Activated CD4-positive, alpha-beta T cell treated with anti-CD3 and anti-CD28 coated beads, Interleukin-2, Interleukin-6, amounts not matched to agents 100 ng/mL and 50 ng/mL, durations not matched to agents 16 hours and 8 hours (primary cell): ENCODE data around the gene EGF.
"Not testable (repeated sequence)": the region's sequence is repeated elsewhere in the genome, so short reads cannot be mapped to it uniquely, and the experiment has no call there.

Source experiments
- DNase-seq: peaks from one replicate; pipeline ENCODE4 v3.0.0-alpha.2; 2020

The EGF gene

GRCh38 chr4:109998867-109999584, 86.3 kb downstream of the EGF start:
- DNase-seq: peak; percentile 67

GRCh38 chr4:109999585-109999912, 86.9 kb downstream of the EGF start:
- DNase-seq: no peak

DNA sequence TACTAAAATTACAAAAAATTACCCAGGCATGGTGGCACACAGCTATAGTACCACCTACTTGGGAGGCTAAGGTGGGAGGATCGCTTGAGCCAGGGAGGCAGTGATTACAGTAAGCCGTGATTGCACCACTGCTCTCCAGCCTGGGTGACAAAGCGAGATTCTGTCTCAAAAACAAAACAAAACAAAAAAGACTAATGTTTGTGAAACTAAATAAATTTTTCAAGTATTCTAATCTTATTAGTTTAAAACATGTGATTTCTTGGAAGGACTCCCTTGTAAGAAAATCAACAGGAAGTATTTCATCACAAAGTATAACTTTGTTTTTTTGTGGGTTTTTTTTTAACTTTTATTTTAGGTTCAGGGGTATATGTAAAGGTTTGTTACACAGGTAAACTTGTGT, 89.6 kb downstream of the EGF start:
- DNase-seq: no peak

DNA sequence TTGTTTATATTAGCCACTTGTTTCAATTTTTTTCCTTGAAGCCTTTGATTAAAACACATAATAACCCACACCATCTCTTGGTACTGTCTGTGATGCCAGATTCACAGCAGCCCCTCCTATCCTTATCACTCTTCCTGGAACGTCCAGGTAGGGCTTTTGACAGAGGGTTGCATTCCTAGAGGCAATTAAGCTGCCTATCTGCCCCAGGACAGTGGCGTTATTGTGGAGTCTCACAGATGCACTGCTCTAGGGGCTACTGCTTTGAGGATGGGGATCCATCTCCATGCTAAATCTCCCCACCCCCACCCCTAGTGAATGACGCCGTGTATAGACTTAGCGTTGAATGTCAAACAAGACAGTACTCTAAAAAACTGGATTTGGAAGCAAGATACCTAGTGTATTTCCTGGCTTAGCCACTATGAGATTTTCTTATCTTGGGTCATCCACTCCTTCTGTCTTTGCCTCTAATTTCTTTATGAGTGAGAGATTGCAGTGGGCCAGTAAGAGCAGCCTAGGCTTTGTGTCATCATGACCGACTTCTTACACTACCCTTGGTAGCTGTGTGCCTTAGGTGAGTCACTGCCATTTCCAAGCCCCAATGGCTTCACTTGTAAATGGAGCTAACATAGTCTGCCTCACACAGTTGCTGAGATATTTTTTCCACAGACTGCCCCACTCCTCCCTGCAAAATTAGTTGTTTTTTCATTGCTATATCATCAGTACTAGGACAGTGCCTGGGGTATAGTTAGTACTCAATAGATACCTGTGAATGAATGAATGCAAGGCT, 90.9 kb downstream of the EGF start:
- no peak for DNase-seq

DNA sequence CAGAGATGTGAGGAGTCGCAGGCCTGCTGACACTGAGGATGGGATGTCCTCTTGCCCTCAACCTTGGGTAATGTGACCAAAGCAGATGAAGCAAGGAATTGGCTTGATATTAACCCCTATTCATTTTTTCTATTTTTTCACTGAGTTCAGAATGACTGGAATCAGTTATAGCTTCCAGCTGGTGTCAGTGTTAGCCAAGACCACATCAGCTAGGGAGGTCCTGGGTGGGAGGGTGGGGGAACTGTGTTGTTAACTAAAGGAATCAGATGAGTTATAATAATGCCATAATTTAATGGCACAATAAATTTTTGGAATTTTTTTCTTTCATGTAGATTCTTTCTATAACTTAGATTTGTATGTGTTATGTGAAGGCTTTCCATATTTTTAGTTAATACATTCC, 91.9 kb downstream of the EGF start:
- no peak for DNase-seq

DNA sequence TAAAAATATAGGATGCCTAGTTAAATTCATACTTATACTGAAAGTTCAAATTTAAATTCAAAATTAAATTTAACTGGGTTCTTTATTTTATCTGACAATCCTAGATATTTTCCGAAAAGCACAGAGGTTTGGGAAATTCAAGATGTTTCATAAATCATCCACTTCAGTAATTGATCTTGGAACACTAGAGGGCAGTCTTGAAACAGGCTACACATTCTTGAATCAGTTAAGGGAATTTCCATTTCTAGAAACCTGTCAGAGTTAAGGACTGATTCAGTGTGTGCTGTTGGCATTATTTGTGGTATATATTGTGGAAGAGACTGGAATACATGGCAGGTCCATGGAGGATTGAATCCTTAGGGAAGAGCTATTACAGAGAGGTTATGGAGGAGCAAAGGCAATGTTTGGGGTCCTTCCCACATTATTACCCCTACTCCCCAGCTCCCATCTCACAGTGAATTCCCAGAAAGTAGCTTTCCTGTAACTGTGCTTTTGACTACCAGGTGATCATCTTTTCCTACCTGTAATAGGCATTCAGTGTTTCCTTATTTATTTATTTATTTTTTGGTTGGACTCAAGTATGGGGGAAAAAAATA, 92.9 kb downstream of the EGF start:
- peak; percentile 64 for DNase-seq

GRCh38 chr4:110007217-110007616, 94.5 kb downstream of the EGF start:
- no peak for DNase-seq

DNA sequence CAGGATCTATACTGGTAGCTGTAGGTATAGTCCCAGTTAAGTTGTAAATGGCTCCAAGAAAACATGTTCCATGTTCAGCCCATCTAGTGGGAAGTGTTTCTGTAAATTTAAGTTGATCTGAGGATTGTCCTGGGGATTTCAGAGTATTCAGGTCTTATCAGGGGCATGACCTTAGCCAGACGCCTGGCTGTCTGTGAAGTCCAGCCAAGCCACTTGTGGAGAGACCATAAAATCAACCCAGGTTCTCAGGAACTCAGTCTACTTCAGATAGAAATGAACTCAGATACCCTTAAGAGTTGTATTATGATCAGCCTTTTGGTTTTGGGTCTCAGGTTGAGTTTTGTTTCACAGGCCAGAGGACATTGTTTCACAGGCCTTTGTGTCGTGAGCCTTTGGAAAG, 95.9 kb downstream of the EGF start:
- no peak for DNase-seq

DNA sequence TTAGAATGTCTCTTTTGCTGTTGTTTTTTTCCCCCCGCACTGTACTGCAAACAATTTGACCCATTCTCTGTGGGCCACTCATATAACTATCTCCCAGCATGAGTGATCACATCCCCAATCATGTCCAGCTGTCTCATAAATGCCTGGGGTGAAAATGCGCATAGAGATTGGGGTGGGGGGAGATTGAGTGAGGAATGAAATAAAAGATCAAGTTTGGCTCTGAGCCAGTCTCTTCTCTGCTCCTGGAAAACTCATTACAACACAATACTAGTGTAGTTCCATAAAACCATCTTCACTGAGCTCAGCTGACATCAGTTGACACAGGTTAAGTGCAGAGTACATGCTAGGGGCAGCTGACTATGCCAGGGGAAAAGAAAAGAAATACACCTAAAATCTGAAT, 96.9 kb downstream of the EGF start:
- no peak for DNase-seq

GRCh38 chr4:110010797-110011196, 98.1 kb downstream of the EGF start:
- DNase-seq: no peak

DNA sequence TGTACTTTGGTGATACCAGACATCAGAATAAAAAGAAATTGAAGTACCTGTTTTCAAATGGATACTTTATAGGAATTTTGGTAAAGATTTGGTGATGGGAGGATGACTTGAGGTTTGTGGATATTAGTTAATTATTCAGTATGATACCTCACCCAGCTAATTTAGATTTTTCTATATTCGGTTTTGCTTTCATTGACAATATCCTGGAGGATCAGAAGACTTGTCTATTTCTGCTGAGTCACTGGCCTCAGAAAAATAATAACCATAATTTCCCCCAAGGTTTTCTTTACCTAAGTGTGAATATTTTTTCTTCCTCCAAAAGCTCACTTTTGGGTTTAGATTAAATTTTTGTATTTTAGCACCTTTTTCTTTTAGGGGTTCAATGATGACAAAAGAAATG, 100.2 kb downstream of the EGF start:
- DNase-seq: no peak

DNA sequence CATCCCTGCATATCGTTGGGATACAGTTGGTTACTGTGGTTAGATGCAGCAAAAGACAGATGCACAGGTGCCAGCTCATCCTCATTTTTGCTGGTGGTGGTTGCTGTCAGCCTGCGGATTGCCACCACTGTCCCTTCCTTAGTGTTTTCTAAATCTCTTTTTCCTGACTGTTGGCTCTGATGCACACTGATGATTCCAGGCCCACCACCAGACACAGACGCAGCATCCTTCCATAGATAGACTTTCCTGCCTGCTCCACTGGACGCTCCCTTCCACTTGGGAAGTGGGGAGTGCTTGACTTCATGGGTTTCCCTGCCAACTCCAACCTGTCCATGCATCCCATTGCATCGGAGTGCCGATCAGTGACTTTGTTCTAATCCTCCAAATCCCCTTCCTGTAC, 101.5 kb downstream of the EGF start:
- DNase-seq: no peak

DNA sequence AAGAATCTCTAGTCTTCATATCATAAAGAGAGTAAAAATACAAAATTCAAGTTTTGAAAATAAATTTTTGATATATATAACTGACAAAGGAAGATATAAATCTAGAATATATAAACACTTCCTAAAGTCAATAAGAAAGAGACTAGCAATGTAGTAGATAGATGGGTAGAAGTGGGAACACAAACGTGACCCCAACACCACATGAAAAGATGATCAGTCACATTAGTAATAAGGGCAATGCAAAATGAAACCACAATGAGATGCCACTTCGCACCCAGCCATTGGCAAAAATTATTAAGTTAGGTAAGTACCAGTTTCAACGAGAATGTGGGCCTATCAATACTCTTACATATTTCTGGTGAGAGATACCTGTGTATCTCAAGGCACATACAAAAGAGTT, 106.5 kb downstream of the EGF start:
- peak; percentile 7 for DNase-seq

GRCh38 chr4:110020139-110020538, 107.5 kb downstream of the EGF start:
- DNase-seq: no peak

- DNase-seq: no peak
These were observed 108.2 kb downstream of the EGF start for GRCh38 chr4:110020646-110021443.

DNA sequence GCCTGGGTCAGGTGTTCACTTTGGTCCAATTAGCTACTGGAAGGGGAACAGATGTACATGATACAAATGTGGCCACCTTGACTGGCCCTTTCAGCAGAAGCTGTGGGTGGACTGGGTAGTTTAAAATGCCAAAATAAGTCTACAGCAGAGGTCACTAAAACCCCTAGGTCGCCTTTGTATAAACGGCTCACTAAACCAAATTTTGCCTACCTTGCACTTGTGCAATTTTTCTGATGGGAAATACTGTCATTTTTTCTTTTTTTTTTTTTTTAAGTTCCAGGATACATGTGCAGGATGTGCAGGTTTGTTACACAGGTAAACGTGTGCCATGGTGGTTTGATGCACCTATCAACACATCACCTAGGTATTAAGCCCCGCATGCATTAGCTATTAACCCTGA, 109.8 kb downstream of the EGF start:
- DNase-seq: no peak

DNA sequence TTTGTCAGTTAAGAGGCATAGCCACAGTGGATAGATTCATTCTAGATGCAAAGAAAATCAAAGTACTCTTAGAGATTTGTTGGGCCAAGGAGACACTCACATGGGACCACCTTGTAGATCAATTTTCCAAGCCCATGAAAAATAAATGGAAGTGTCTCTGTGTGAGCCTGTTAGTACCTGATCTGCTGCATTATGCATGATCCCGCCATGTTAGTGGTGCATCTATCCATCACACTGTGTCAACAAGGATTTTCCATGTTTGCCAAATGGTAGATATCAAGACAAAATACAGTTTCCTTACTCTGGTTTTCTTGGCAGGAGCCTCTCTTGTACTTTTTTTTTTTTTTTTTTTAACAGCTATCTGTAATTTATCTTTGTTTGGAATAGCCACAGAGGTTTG, 112.4 kb downstream of the EGF start:
- DNase-seq: no peak

DNA sequence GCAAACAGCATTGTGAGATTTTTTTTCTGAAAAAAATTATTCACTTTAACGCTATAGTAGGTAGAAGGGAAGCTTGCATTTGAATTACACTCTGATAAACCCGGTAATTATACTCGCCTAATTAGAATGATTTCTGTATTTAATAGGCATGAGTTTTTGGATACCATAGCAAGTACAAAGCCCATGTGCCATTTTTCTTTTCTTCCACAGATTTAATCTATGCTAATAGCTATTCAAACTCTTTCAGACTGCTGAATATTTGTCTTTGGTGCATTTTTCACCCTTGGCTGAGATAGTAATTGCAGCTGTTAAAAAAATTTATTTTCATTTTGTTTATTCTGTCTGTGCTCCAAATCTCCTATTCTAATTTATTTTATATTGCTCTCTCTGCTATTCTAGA, 113.0 kb downstream of the EGF start:
- no peak for DNase-seq

- no peak for DNase-seq
These were observed 119.9 kb downstream of the EGF start for GRCh38 chr4:110032603-110033002.

DNA sequence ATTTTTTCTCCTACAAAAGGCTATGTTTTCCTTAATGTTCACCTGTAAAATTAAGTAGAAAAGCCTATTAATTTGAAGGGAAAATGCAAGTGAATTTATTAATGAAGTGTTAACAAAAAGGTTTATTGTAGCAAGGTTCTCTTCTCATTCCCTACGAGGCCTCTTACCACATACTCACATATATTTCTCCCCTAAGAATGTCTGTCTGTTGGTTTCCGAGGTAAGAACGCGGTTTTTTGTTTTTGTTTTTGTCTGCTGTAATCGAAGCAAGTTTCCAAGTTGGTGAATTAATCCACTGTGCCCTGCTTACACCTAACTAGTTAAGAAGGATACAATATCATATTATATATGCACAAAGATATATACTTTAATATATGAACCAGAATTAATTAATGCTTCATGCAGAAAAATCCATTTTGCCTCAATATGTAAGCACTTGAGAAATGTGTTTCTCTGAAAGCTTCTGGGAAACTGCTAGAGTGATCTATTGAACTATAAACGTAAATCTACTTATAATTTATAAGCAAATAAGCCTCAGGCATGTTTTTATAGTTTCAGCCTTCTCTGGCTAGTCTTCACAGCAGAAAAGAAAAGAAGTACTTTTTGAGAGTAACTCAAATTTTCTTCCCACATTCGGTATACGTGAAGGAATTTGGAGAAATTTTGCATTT, 120.8 kb downstream of the EGF start:
- no peak for DNase-seq

GRCh38 chr4:110034026-110034393, 121.3 kb downstream of the EGF start:
- DNase-seq: no peak

DNA sequence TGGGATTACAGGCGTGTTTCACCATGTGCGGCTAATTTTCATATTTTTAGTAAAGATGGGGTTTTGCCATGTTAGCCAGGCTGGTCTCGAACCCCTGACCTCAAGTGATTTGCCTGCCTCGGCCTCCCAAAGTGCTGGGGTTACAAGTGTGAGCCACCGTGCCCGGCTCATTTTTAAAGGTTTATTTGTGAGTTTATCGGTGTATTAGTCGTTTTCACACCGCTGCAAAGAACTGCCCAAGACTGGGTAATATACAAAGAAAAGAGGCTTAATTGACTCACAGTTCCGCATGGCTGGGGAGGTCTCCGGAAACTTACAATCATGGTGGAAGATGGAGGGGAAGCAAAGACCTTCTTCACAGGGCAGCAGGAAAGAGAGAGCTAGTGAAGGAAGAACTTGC, 126.5 kb downstream of the EGF start:
- DNase-seq: not testable (repeated sequence)

DNA sequence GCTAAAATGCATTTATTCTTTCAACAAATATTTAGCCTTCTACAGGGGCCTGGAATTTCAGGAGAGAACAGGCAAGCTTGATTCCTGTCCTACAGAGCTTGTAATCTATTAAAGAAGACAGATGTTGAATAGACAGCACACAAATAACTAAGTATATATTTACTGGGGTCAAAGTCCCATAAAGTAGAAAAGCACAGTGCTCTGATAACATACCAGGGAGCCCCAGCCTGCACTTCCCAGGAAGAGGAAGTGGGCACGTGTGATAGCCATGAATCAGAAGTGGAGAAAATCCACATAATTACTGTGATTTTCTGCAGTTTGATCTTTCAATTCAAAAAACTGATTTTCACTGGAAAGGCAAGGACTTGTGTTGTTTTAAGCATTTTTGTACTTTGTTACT, 129.1 kb downstream of the EGF start:
- DNase-seq: no peak
